K562 (cell line): Measurements from ENCODE around the gene IKZF4. TPM values are rescaled to one million over a fixed set of nuclear protein-coding genes. Genes with fewer than 3 reads are reported as not detected.

ENCODE experiments used
- ATAC-seq: fragments of 200-7000 bp; cut with Tn5 transposase; 3 replicates; pipeline ENCODE4 v1.9.1; 2020; ENCODE audit warnings: moderate library complexity
- BruUV-seq: library from RNA; stranded (reverse); fragments of 400-500 nt; replicated peaks from 2 replicates; lab custom pipeline; 2021; lab: Mats Ljungman, UMichigan
- CTCF ChIA-PET: fragments of 300-600 bp; formaldehyde crosslinking; extraction: SDS; loops from one replicate; lab custom pipeline; 2021; ENCODE audit warnings: low intra/inter-chr PET ratio; lab: Yijun Ruan, JAX
- POLR2A ChIA-PET: fragments of 300-600, 350-650 bp; sonication (Branson Sonifier 250); formaldehyde crosslinking; extraction: SDS; loops from one replicate; lab custom pipeline; 2021; ENCODE audit warnings: antibody characterized with exemption, inconsistent platforms; lab: Yijun Ruan, JAX
- DNase-seq, 4 experiments: peaks; one replicate each; pipeline versions ENCODE4 v3.0.0 to v3.0.0-alpha.2; 2011 to 2018; ENCODE audit warnings: low spot score in 3 of 4, mixed read lengths in 3 of 4; ENCODE audit errors: extremely low read depth in 1 of 4
- FAIRE-seq: peaks from 2 replicates; lab custom pipeline; 2011; peaks lifted over from hg19 to GRCh38; lab: Jason Lieb, UNC
- H2AFZ ChIP-seq: 2 replicates; pipeline ENCODE4 v1.6.0; 2011; ENCODE audit warnings: low read depth, low read length, control low read depth, inconsistent platforms
- H3K27ac ChIP-seq: fragments of 200-600 bp; 3 replicates; pipeline ENCODE4 v1.8.0; 2011; ENCODE audit warnings: low read depth, mild to moderate bottlenecking, control low read depth, inconsistent platforms, low read length, moderate library complexity, mixed read lengths; ENCODE audit errors: extremely low read depth
- H3K27me3 ChIP-seq, 2 experiments: fragments of 300-600 bp in 1 of 2; 2 replicates in 1 of 2; 3 replicates in 1 of 2; pipeline versions ENCODE4 v1.6.0 to v1.8.0; 2011; ENCODE audit warnings: inconsistent platforms in 2 of 2, low read length in 2 of 2, mild to moderate bottlenecking in 1 of 2, mixed read lengths in 1 of 2, moderate library complexity in 1 of 2; ENCODE audit not compliant: control insufficient read depth in 2 of 2, insufficient read depth in 2 of 2
- H3K36me3 ChIP-seq: fragments of 300-600 bp; 3 replicates; pipeline ENCODE4 v1.8.0; 2011; ENCODE audit warnings: mild to moderate bottlenecking, low read length, inconsistent platforms; ENCODE audit not compliant: control insufficient read depth, insufficient read depth
- H3K4me1 ChIP-seq, 2 experiments: fragments of 200-600 bp in 1 of 2; replicated peaks in 1 of 2; 2 replicates in 1 of 2; 3 replicates in 1 of 2; pipeline versions ENCODE4 v1.5.1 to v1.8.0; 2011; ENCODE audit warnings: inconsistent platforms in 2 of 2, low read length in 2 of 2, mild to moderate bottlenecking in 1 of 2, mixed read lengths in 1 of 2, moderate library complexity in 1 of 2; ENCODE audit not compliant: control insufficient read depth in 2 of 2, insufficient read depth in 2 of 2
- H3K4me2 ChIP-seq: 2 replicates; pipeline ENCODE4 v1.6.1; 2011; ENCODE audit warnings: low read length, control low read depth, inconsistent platforms, mixed read lengths; ENCODE audit not compliant: insufficient read depth
- H3K4me3 ChIP-seq: fragments of 200-600 bp; sonication (generic), shearing (Covaris generic); 2 replicates; pipeline ENCODE4 v1.5.1; 2016; ENCODE audit warnings: control low read depth, inconsistent platforms
- H3K79me2 ChIP-seq: fragments of 200-600 bp; 3 replicates; pipeline ENCODE4 v1.8.0; 2011; ENCODE audit warnings: low read length, inconsistent platforms; ENCODE audit not compliant: control insufficient read depth, insufficient read depth
- H3K9ac ChIP-seq, 2 experiments: 2 replicates each; pipeline versions ENCODE4 v1.6.0 to v1.6.1; 2011; ENCODE audit warnings: low read depth in 2 of 2, low read length in 2 of 2, control low read depth in 1 of 2, inconsistent platforms in 1 of 2, mild to moderate bottlenecking in 1 of 2, mixed read lengths in 1 of 2; ENCODE audit not compliant: insufficient read depth in 1 of 2
- H3K9me1 ChIP-seq: one replicate; pipeline ENCODE4 v1.6.0; 2011; ENCODE audit warnings: inconsistent platforms, mild to moderate bottlenecking, low read length, moderate library complexity; ENCODE audit not compliant: control insufficient read depth, insufficient read depth
- H3K9me3 ChIP-seq: replicated peaks from 2 replicates; pipeline ENCODE4 v1.5.1; 2011; ENCODE audit warnings: low read depth, low read length, inconsistent platforms; ENCODE audit not compliant: control insufficient read depth, insufficient read depth
- H4K20me1 ChIP-seq: replicated peaks from 2 replicates; pipeline ENCODE4 v1.6.1; 2011; ENCODE audit warnings: low read length, inconsistent platforms, mixed read lengths; ENCODE audit not compliant: control insufficient read depth, insufficient read depth
- BCOR ChIP-seq: fragments of 450-650 bp; IDR thresholded peaks from 2 replicates; pipeline ENCODE4 v1.6.1; 2016
- CTCFL ChIP-seq: IDR thresholded peaks from 2 replicates; pipeline ENCODE4 v1.6.1; 2011; ENCODE audit warnings: borderline replicate concordance, low read depth, mild to moderate bottlenecking, moderate library complexity, low read length; ENCODE audit not compliant: insufficient read depth, poor library complexity, severe bottlenecking
- HNRNPH1 ChIP-seq: fragments of 200-400 bp; formaldehyde crosslinking; optimal IDR thresholded peaks from 2 replicates; pipeline ENCODE3; 2017; ENCODE audit warnings: low read depth, mild to moderate bottlenecking, low read length, moderate library complexity
- HNRNPLL ChIP-seq: fragments of 200-400 bp; formaldehyde crosslinking; IDR thresholded peaks from 2 replicates; pipeline ENCODE4 v1.6.1; 2017; ENCODE audit warnings: low read length, low read depth, mild to moderate bottlenecking; ENCODE audit not compliant: poor library complexity, severe bottlenecking
- MAFF ChIP-seq: IDR thresholded peaks from 2 replicates; pipeline ENCODE4 v1.6.1; 2012; ENCODE audit warnings: low read length, improper control_type of control experiment
- MLLT1 ChIP-seq, 2 experiments: fragments of 450-650 bp; IDR thresholded peaks; 2 replicates each; pipeline ENCODE4 v1.6.1; 2016
- NFATC3 ChIP-seq: fragments of 450-650 bp; IDR thresholded peaks from 2 replicates; pipeline ENCODE4 v1.6.1; 2017; ENCODE audit warnings: mild to moderate bottlenecking
- POLR2B ChIP-seq: fragments of 450-650 bp; IDR thresholded peaks from 2 replicates; pipeline ENCODE4 v1.6.1; 2018; ENCODE audit warnings: low read depth; ENCODE audit not compliant: partially characterized antibody
- POLR3G ChIP-seq: IDR thresholded peaks from 2 replicates; pipeline ENCODE4 v1.6.1; 2011; ENCODE audit not compliant: insufficient read length, insufficient replicate concordance; ENCODE audit errors: extremely low read depth
- XRCC4 ChIP-seq: IDR thresholded peaks from one replicate; pipeline ENCODE4 v1.6.1; 2011; ENCODE audit not compliant: insufficient read depth, insufficient read length; ENCODE audit errors: extremely low read depth
- ZNF263 ChIP-seq: sonication (generic); formaldehyde crosslinking; IDR thresholded peaks from 2 replicates; pipeline ENCODE4 v1.8.0; 2022; ENCODE audit warnings: mild to moderate bottlenecking, missing genetic modification reagents, borderline replicate concordance
- ZNF408 ChIP-seq: fragments of 250-450 bp; sonication (Bioruptor Pico); IDR thresholded peaks from 2 replicates; pipeline ENCODE4 v1.4.0; 2020; ENCODE audit warnings: low read depth, mild to moderate bottlenecking, moderate library complexity
- whole genome bisulfite sequencing: fragments of 100-300 bp; shearing (Covaris generic); methylation state at CpG from one replicate; pipeline ENCODE4 v1.1.6; 2016; ENCODE audit warnings: low coverage, mixed read lengths; ENCODE audit not compliant: insufficient coverage; ENCODE audit errors: missing lambda C conversion rate; 5-methylcytosine and 5-hydroxymethylcytosine counted together
- in situ Hi-C: fragments of 300-500 bp; cut with MboI; formaldehyde crosslinking; loops from 4 replicates; pipeline ENCODE4 v1.15.0; 2018; ENCODE audit warnings: inconsistent platforms, mixed read lengths
- intact Hi-C: fragments of 100-400 bp; cut with micrococcal nuclease; formaldehyde crosslinking; loops from 2 replicates; pipeline ENCODE4 v1.14.2; 2022
- polyA plus RNA-seq, 8 experiments: library from polyadenylated mRNA; depleted of rRNA in 4 of 8; stranded (reverse) in 5 of 8; unstranded in 3 of 8; fragments of >200 nt; fragmentation: Nextera tagmentation in 2 of 8; fragmentation: Illumina TruSeq in 1 of 8; extraction: Ambion mirVana in 2 of 8; extraction: Trizol in 1 of 8; gene quantifications; 2 replicates each; pipeline versions ENCODE4 v1.2.1 to v1.2.3, GENCODE V29; 2011 to 2014; ENCODE audit warnings: inconsistent platforms in 1 of 8, missing spikeins in 1 of 8
- total RNA-seq, 7 experiments: library from RNA; depleted of rRNA in 6 of 7; stranded (reverse); fragments of >200 nt in 6 of 7; fragmentation: Illumina TruSeq in 2 of 7; extraction: Trizol in 2 of 7; gene quantifications; 2 replicates each; pipeline versions ENCODE4 v1.2.1 to v1.2.3, GENCODE V29; 2011 to 2021; ENCODE audit warnings: low replicate concordance in 1 of 7
- TF ChIP-seq, protein P1 (sequence below): fragments of 450-650 bp; formaldehyde crosslinking; IDR thresholded peaks from 2 replicates; pipeline ENCODE4 v1.4.0; 2022; ENCODE audit warnings: mild to moderate bottlenecking, moderate library complexity

The IKZF4 gene
- total and polyA plus RNA-seq, 9 of the 15 experiments (the other 6 are each of a cell fraction or from before 2014, with no cell fraction given), result 1.9 to 16.3 (median 3.6) TPM

- Histone ChIP-seq H3K27me3 (no peaks in the 10 kb centered on the region), H4K20me1 (no peaks in the 10 kb centered on the region), H3K36me3 (peaks cover 37% of the 10 kb centered on the region), H3K4me1 (peaks cover 13 to 44% of the 10 kb centered on the region in 2 experiments; a peak in 4 of 5 replicates), H3K9me1 (no peaks in the 10 kb centered on the region), H2AFZ (no peak overlapping the region), H3K27ac (no peak overlapping the region), H3K4me2 (no peak overlapping the region), H3K9me3 (no peaks in the 10 kb centered on the region), H3K79me2 (peaks cover 19% of the 10 kb centered on the region), H3K4me3 (no peak overlapping the region), H3K9ac (peak overlapping the region in 1 of 2 experiments; percentile 14; a peak in 1 of 4 replicates)
- ChIA-PET CTCF (no interaction called here), POLR2A (no interaction called here)
- TF ChIP-seq ZNF408 (CRISPR knock-in tag) (no peak), MLLT1 (IDR thresholded peaks at IDR 0.05) (no peak), POLR3G (no peak), BCOR (no peak), ZNF263 (CRISPR knock-in tag) (no peak), HNRNPH1 (no peak), MAFF (no peak), HNRNPLL (no peak), NFATC3 (no peak), XRCC4 (no peak), CTCFL (no peak), POLR2B (no peak)
- TF ChIP-seq, protein P1, sequence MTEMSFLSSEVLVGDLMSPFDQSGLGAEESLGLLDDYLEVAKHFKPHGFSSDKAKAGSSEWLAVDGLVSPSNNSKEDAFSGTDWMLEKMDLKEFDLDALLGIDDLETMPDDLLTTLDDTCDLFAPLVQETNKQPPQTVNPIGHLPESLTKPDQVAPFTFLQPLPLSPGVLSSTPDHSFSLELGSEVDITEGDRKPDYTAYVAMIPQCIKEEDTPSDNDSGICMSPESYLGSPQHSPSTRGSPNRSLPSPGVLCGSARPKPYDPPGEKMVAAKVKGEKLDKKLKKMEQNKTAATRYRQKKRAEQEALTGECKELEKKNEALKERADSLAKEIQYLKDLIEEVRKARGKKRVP (CRISPR knock-in tag), result no peak
- FAIRE-seq, result no peak
- 88% methylated on average over 7 of the region's 7 CpGs for WGBS
- BruUV-seq, result no TSS peak
- in situ Hi-C loops (no loop called here), intact Hi-C loops (no loop called here)
- ATAC-seq, result no peak
- DNase-seq, result no peak
Measured at GRCh38 chr12:56001487-56002100, 19.2 kb upstream of the IKZF4 start.
